WTC11 (cell line): ENCODE measurements around the gene LRMDA. TPM values are rescaled to one million over a fixed set of nuclear protein-coding genes. Genes with fewer than 3 reads are reported as not detected.

ENCODE experiments used
- ATAC-seq: fragments of 200-7000 bp; cut with Tn5 transposase; 2 replicates; pipeline ENCODE4 v1.10.0; 2021; ENCODE audit warnings: mild to moderate bottlenecking, moderate library complexity
- CTCF ChIA-PET: fragments of 300-600 bp; sonication (Branson Sonifier 250); formaldehyde crosslinking; loops from one replicate; lab custom pipeline; 2021; ENCODE audit warnings: antibody characterized with exemption; lab: Charles Lee
- POLR2A ChIA-PET: fragments of 350-600 bp; sonication (Branson Sonifier 250); formaldehyde crosslinking; loops from one replicate; lab custom pipeline; 2021; ENCODE audit warnings: antibody characterized with exemption; lab: Charles Lee
- DNase-seq: peaks from one replicate; pipeline ENCODE4 v3.0.0; 2021; ENCODE audit warnings: low spot score
- H3K27ac Mint-ChIP-seq: 2 replicates; pipeline ENCODE4 v1.8.0; 2021; ENCODE audit warnings: mixed read lengths
- H3K27me3 Mint-ChIP-seq: 2 replicates; pipeline ENCODE4 v1.8.0; 2021; ENCODE audit warnings: low read depth, mild to moderate bottlenecking, moderate library complexity, mixed read lengths
- H3K36me3 Mint-ChIP-seq: 2 replicates; pipeline ENCODE4 v1.8.0; 2021; ENCODE audit warnings: mixed read lengths
- H3K4me1 Mint-ChIP-seq: 2 replicates; pipeline ENCODE4 v1.8.0; 2022; ENCODE audit warnings: mixed read lengths
- H3K4me3 Mint-ChIP-seq: 2 replicates; pipeline ENCODE4 v1.8.0; 2021; ENCODE audit warnings: mild to moderate bottlenecking, moderate library complexity, mixed read lengths
- H3K9me3 Mint-ChIP-seq: 2 replicates; pipeline ENCODE4 v1.8.0; 2021; ENCODE audit warnings: mixed read lengths
- EMX1 ChIP-seq: fragments of 250-450 bp; sonication (Bioruptor Pico); IDR thresholded peaks from 2 replicates; pipeline ENCODE4 v1.8.0; 2021; ENCODE audit warnings: mild to moderate bottlenecking
- ESRRA ChIP-seq: sonication (generic); formaldehyde crosslinking; IDR thresholded peaks from 2 replicates; pipeline ENCODE4 v1.8.1; 2022; ENCODE audit warnings: mild to moderate bottlenecking, missing genetic modification reagents, borderline replicate concordance
- ETV6 ChIP-seq: sonication (generic); formaldehyde crosslinking; IDR thresholded peaks from 2 replicates; pipeline ENCODE4 v1.8.1; 2022; ENCODE audit warnings: mild to moderate bottlenecking, missing genetic modification reagents
- IRF2 ChIP-seq: sonication (generic); formaldehyde crosslinking; IDR thresholded peaks from 2 replicates; pipeline ENCODE4 v1.8.0; 2022; ENCODE audit warnings: low read depth, missing genetic modification reagents, borderline replicate concordance
- MYBL2 ChIP-seq: sonication (generic); formaldehyde crosslinking; IDR thresholded peaks from 2 replicates; pipeline ENCODE4 v1.8.1; 2023; ENCODE audit warnings: mild to moderate bottlenecking, moderate library complexity, missing genetic modification reagents
- NFE2L1 ChIP-seq: sonication (generic); formaldehyde crosslinking; IDR thresholded peaks from 2 replicates; pipeline ENCODE4 v1.8.1; 2023; ENCODE audit warnings: missing genetic modification reagents
- NR1H2 ChIP-seq: sonication (generic); formaldehyde crosslinking; IDR thresholded peaks from 2 replicates; pipeline ENCODE4 v1.9.0; 2021; ENCODE audit warnings: mild to moderate bottlenecking, moderate library complexity, missing genetic modification reagents
- SMAD3 ChIP-seq: sonication (generic); formaldehyde crosslinking; IDR thresholded peaks from 2 replicates; pipeline ENCODE4 v1.8.0; 2022; ENCODE audit warnings: missing genetic modification reagents, mild to moderate bottlenecking, borderline replicate concordance
- TEAD4 ChIP-seq: sonication (generic); formaldehyde crosslinking; IDR thresholded peaks from 2 replicates; pipeline ENCODE4 v1.8.0; 2022; ENCODE audit warnings: mild to moderate bottlenecking, missing genetic modification reagents
- ZNF121 ChIP-seq: sonication (generic); formaldehyde crosslinking; IDR thresholded peaks from 2 replicates; pipeline ENCODE4 v1.8.0; 2023; ENCODE audit warnings: missing genetic modification reagents
- ZNF138 ChIP-seq: sonication (generic); formaldehyde crosslinking; conservative IDR thresholded peaks from 2 replicates; pipeline ENCODE4 v1.8.1; 2022; ENCODE audit warnings: mild to moderate bottlenecking, moderate library complexity, missing genetic modification reagents
- ZNF219 ChIP-seq: sonication (generic); formaldehyde crosslinking; IDR thresholded peaks from 2 replicates; pipeline ENCODE4 v1.8.0; 2023; ENCODE audit warnings: missing genetic modification reagents, mild to moderate bottlenecking, borderline replicate concordance
- ZNF232 ChIP-seq: sonication (generic); formaldehyde crosslinking; IDR thresholded peaks from 2 replicates; pipeline ENCODE4 v1.8.0; 2022; ENCODE audit warnings: mild to moderate bottlenecking, missing genetic modification reagents
- ZNF396 ChIP-seq: fragments of 250-450 bp; sonication (Bioruptor Pico); IDR thresholded peaks from 2 replicates; pipeline ENCODE4 v1.8.0; 2021; ENCODE audit warnings: mild to moderate bottlenecking, moderate library complexity, borderline replicate concordance
- ZNF416 ChIP-seq: fragments of 250-450 bp; sonication (Bioruptor Pico); IDR thresholded peaks from 2 replicates; pipeline ENCODE4 v1.9.0; 2021; ENCODE audit warnings: mild to moderate bottlenecking, inconsistent platforms
- total RNA-seq: library from RNA; stranded (reverse); gene quantifications from 3 replicates; pipeline ENCODE4 v1.2.3, GENCODE V29; 2021
- TF ChIP-seq, protein P1 (sequence below): sonication (generic); formaldehyde crosslinking; IDR thresholded peaks from 2 replicates; pipeline ENCODE4 v1.8.0; 2022; ENCODE audit warnings: mild to moderate bottlenecking, missing genetic modification reagents
- TF ChIP-seq, protein P2 (sequence below): sonication (generic); formaldehyde crosslinking; IDR thresholded peaks from 2 replicates; pipeline ENCODE4 v1.8.1; 2023; ENCODE audit warnings: mild to moderate bottlenecking, missing genetic modification reagents, moderate library complexity
- TF ChIP-seq, protein P3 (sequence below): sonication (generic); formaldehyde crosslinking; IDR thresholded peaks from 2 replicates; pipeline ENCODE4 v1.8.1; 2023; ENCODE audit warnings: mild to moderate bottlenecking, missing genetic modification reagents
- TF ChIP-seq, protein P4 (sequence below): sonication (generic); formaldehyde crosslinking; IDR thresholded peaks from 2 replicates; pipeline ENCODE4 v1.8.1; 2022; ENCODE audit warnings: low read depth, missing genetic modification reagents, borderline replicate concordance
- TF ChIP-seq, protein P5 (sequence below): fragments of 250-450 bp; sonication (Bioruptor Pico); IDR thresholded peaks from 2 replicates; pipeline ENCODE4 v1.9.0; 2021; ENCODE audit warnings: moderate library complexity, mild to moderate bottlenecking, inconsistent platforms, borderline replicate concordance
- TF ChIP-seq, protein P6 (sequence below): sonication (generic); formaldehyde crosslinking; IDR thresholded peaks from 2 replicates; pipeline ENCODE4 v1.8.1; 2023; ENCODE audit warnings: mild to moderate bottlenecking, missing genetic modification reagents, moderate library complexity
- TF ChIP-seq, protein P7 (sequence below): sonication (generic); formaldehyde crosslinking; IDR thresholded peaks from 2 replicates; pipeline ENCODE4 v1.8.1; 2022; ENCODE audit warnings: missing genetic modification reagents, borderline replicate concordance

Gene LRMDA
- total RNA-seq, 1 experiment from 2014 or later, result 0.92 TPM

DNA sequence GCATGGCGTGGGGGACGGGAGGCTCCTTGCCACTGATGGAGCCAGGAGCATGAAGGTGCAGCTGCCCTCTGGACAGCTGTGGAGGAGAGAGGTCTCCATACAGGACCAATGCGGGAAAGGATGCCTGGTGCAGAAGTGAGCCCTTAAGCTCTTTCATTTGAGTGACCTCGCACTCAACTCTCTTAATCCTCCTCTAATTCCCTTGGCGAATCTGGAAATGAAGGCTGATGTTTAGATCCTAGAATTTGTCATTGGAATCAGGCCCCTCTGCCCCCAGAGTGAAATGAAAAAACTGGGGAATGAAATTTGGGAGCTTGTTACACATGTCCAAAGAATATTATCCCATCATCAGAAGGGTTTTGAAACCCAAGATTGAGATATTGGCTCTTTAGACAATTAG is 639.5 kb downstream of the LRMDA start:
- ATAC-seq (no peak), DNase-seq (no peak)
- Mint-ChIP-seq H3K9me3 (peaks cover 48% of the 10 kb centered on the region), H3K4me1 (peaks cover 6% of the 10 kb centered on the region), H3K36me3 (peaks cover 37% of the 10 kb centered on the region), H3K27ac (no peak overlapping the region), H3K27me3 (peaks cover 9% of the 10 kb centered on the region), H3K4me3 (no peak overlapping the region)
- ChIA-PET CTCF (interaction anchor here (1.0 kb wide), 1 partner anchor 16 kb away, joined by 3 read pairs; no protein-coding TSS in a partner anchor), POLR2A (no interaction called here)
- TF ChIP-seq, protein P1, sequence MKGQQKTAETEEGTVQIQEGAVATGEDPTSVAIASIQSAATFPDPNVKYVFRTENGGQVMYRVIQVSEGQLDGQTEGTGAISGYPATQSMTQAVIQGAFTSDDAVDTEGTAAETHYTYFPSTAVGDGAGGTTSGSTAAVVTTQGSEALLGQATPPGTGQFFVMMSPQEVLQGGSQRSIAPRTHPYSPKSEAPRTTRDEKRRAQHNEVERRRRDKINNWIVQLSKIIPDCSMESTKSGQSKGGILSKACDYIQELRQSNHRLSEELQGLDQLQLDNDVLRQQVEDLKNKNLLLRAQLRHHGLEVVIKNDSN (CRISPR knock-in tag), result no peak
- TF ChIP-seq ZNF232, result no peak
- no peak for TF ChIP-seq ZNF121 (CRISPR knock-in tag)
- TF ChIP-seq, protein P2, sequence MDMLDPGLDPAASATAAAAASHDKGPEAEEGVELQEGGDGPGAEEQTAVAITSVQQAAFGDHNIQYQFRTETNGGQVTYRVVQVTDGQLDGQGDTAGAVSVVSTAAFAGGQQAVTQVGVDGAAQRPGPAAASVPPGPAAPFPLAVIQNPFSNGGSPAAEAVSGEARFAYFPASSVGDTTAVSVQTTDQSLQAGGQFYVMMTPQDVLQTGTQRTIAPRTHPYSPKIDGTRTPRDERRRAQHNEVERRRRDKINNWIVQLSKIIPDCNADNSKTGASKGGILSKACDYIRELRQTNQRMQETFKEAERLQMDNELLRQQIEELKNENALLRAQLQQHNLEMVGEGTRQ (CRISPR knock-in tag), result no peak
- TF ChIP-seq, protein P3, sequence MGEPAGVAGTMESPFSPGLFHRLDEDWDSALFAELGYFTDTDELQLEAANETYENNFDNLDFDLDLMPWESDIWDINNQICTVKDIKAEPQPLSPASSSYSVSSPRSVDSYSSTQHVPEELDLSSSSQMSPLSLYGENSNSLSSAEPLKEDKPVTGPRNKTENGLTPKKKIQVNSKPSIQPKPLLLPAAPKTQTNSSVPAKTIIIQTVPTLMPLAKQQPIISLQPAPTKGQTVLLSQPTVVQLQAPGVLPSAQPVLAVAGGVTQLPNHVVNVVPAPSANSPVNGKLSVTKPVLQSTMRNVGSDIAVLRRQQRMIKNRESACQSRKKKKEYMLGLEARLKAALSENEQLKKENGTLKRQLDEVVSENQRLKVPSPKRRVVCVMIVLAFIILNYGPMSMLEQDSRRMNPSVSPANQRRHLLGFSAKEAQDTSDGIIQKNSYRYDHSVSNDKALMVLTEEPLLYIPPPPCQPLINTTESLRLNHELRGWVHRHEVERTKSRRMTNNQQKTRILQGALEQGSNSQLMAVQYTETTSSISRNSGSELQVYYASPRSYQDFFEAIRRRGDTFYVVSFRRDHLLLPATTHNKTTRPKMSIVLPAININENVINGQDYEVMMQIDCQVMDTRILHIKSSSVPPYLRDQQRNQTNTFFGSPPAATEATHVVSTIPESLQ (CRISPR knock-in tag), result no peak
- TF ChIP-seq, protein P4, sequence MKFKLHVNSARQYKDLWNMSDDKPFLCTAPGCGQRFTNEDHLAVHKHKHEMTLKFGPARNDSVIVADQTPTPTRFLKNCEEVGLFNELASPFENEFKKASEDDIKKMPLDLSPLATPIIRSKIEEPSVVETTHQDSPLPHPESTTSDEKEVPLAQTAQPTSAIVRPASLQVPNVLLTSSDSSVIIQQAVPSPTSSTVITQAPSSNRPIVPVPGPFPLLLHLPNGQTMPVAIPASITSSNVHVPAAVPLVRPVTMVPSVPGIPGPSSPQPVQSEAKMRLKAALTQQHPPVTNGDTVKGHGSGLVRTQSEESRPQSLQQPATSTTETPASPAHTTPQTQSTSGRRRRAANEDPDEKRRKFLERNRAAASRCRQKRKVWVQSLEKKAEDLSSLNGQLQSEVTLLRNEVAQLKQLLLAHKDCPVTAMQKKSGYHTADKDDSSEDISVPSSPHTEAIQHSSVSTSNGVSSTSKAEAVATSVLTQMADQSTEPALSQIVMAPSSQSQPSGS (CRISPR knock-in tag), result no peak
- TF ChIP-seq EMX1 (CRISPR knock-in tag), result no peak
- no peak for TF ChIP-seq ETV6 (CRISPR knock-in tag)
- TF ChIP-seq SMAD3 (CRISPR knock-in tag), result no peak
- TF ChIP-seq NR1H2 (CRISPR knock-in tag), result no peak
- TF ChIP-seq IRF2 (CRISPR knock-in tag), result no peak
- TF ChIP-seq, protein P5, sequence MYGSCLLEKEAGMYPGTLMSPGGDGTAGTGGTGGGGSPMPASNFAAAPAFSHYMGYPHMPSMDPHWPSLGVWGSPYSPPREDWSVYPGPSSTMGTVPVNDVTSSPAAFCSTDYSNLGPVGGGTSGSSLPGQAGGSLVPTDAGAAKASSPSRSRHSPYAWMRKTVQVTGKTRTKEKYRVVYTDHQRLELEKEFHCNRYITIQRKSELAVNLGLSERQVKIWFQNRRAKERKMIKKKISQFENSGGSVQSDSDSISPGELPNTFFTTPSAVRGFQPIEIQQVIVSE (CRISPR knock-in tag), result no peak
- TF ChIP-seq ESRRA, result no peak
- no peak for TF ChIP-seq ZNF416 (CRISPR knock-in tag)

DNA sequence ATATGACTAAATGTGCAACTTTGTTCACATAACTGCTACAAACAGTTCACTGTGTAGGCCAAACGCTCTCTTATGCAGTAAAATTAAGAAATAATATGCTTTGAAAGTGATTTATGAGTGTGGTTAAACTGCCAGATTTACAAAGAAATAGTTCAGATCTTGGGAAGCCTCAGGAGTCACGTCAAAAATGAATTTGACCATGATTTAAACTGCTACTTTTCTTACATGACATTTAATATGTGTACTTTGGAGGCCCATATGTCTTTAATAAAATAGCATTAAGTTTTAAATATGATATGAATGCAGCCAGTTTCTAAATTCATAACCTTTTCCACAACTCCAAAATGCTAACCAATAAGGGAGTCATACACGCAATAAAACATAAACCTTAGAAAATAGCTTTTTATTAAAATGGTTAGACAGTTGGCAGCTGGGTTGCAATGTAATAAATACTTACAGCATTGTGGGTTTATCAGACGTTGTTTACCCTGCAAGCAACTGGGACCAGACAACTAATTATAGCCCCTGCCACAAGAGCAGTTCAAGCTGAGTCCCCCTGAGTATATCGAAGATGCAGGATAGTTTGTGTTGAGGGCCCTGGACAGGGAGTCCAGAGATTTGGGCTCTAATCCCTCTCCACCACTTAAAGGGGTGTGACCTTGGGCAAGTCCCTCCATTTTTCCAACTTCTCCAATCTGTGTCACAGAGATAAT is 640.4 kb downstream of the LRMDA start:
- Mint-ChIP-seq H3K36me3 (peaks cover 33% of the 10 kb centered on the region), H3K4me1 (peaks cover 6% of the 10 kb centered on the region), H3K4me3 (no peak overlapping the region), H3K27ac (no peak overlapping the region), H3K27me3 (peaks cover 9% of the 10 kb centered on the region), H3K9me3 (peaks cover 54% of the 10 kb centered on the region)
- ChIA-PET POLR2A (no interaction called here), CTCF (interaction anchor here (1.0 kb wide), 1 partner anchor 15 kb away, joined by 3 read pairs; no protein-coding TSS in a partner anchor)
- ATAC-seq (no peak), DNase-seq (no peak)
- TF ChIP-seq, protein P6, sequence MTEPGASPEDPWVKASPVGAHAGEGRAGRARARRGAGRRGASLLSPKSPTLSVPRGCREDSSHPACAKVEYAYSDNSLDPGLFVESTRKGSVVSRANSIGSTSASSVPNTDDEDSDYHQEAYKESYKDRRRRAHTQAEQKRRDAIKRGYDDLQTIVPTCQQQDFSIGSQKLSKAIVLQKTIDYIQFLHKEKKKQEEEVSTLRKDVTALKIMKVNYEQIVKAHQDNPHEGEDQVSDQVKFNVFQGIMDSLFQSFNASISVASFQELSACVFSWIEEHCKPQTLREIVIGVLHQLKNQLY, result no peak
- TF ChIP-seq MYBL2 (CRISPR knock-in tag), result no peak
- TF ChIP-seq ESRRA, result no peak
- no peak for TF ChIP-seq NFE2L1 (CRISPR knock-in tag)
- TF ChIP-seq, protein P1 (CRISPR knock-in tag), result no peak
- TF ChIP-seq, protein P3 (CRISPR knock-in tag), result no peak
- TF ChIP-seq, protein P7, sequence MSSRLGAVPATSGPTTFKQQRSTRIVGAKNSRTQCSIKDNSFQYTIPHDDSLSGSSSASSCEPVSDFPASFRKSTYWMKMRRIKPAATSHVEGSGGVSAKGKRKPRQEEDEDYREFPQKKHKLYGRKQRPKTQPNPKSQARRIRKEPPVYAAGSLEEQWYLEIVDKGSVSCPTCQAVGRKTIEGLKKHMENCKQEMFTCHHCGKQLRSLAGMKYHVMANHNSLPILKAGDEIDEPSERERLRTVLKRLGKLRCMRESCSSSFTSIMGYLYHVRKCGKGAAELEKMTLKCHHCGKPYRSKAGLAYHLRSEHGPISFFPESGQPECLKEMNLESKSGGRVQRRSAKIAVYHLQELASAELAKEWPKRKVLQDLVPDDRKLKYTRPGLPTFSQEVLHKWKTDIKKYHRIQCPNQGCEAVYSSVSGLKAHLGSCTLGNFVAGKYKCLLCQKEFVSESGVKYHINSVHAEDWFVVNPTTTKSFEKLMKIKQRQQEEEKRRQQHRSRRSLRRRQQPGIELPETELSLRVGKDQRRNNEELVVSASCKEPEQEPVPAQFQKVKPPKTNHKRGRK, result no peak
- TF ChIP-seq, protein P2 (CRISPR knock-in tag), result no peak
- no peak for TF ChIP-seq TEAD4 (CRISPR knock-in tag)
- no peak for TF ChIP-seq ZNF138 (CRISPR knock-in tag)
- no peak for TF ChIP-seq ZNF396
- no peak for TF ChIP-seq ZNF219 (CRISPR knock-in tag)
